ENCODE results near the gene LAMC3. TPM values are rescaled to one million over a fixed set of nuclear protein-coding genes. Genes with fewer than 3 reads are reported as not detected.
A peak's percentile ranks its signal among the peaks of the same experiment; 100 is the strongest.

Gene LAMC3
- polyA plus RNA-seq, 1 donor from 2014 or later = not detected

GRCh38 chr9:131067625-131068024, 58.7 kb downstream of the LAMC3 start:
- no peaks in the 10 kb centered on the region for H3K4me1 Mint-ChIP-seq
- no peak overlapping the region for H3K27ac Mint-ChIP-seq
- no peaks in the 10 kb centered on the region for H3K36me3 Mint-ChIP-seq
- H3K27me3 Mint-ChIP-seq = peaks cover 1% of the 10 kb centered on the region
- no peak overlapping the region for H3K4me3 Mint-ChIP-seq
- peaks cover 0 to 3% (median 2%) of the 10 kb centered on the region in 3 donors for H3K9me3 Mint-ChIP-seq

GRCh38 chr9:131068076-131068816, 59.3 kb downstream of the LAMC3 start:
- H3K27ac Mint-ChIP-seq = no peak overlapping the region
- no peaks in the 10 kb centered on the region for H3K4me1 Mint-ChIP-seq
- H3K4me3 Mint-ChIP-seq = no peak overlapping the region
- H3K36me3 Mint-ChIP-seq = no peaks in the 10 kb centered on the region
- peaks cover 0 to 3% (median 2%) of the 10 kb centered on the region in 3 donors for H3K9me3 Mint-ChIP-seq
- H3K27me3 Mint-ChIP-seq = no peaks in the 10 kb centered on the region

- no peak overlapping the region for H3K27ac Mint-ChIP-seq
- H3K9me3 Mint-ChIP-seq = peaks cover 0 to 3% (median 2%) of the 10 kb centered on the region in 3 donors
- H3K4me1 Mint-ChIP-seq = no peaks in the 10 kb centered on the region
- no peaks in the 10 kb centered on the region for H3K36me3 Mint-ChIP-seq
- no peaks in the 10 kb centered on the region for H3K27me3 Mint-ChIP-seq
- H3K4me3 Mint-ChIP-seq = no peak overlapping the region
These were observed 60.7 kb downstream of the LAMC3 start for GRCh38 chr9:131069699-131070098.

GRCh38 chr9:131072107-131072870, 63.3 kb downstream of the LAMC3 start:
- Mint-ChIP-seq H3K4me3 (no peak overlapping the region), H3K4me1 (no peaks in the 10 kb centered on the region), H3K27ac (no peak overlapping the region), H3K9me3 (no peaks in the 10 kb centered on the region), H3K27me3 (no peaks in the 10 kb centered on the region), H3K36me3 (no peaks in the 10 kb centered on the region)

GRCh38 chr9:131072871-131073237, 63.9 kb downstream of the LAMC3 start:
- Mint-ChIP-seq H3K4me3 (no peak overlapping the region), H3K36me3 (no peaks in the 10 kb centered on the region), H3K4me1 (no peaks in the 10 kb centered on the region), H3K9me3 (no peaks in the 10 kb centered on the region), H3K27me3 (no peaks in the 10 kb centered on the region), H3K27ac (no peak overlapping the region)

GRCh38 chr9:131076347-131077195, 67.6 kb downstream of the LAMC3 start:
- Mint-ChIP-seq H3K27me3 (peaks cover 1% of the 10 kb centered on the region), H3K4me3 (no peak overlapping the region), H3K9me3 (no peaks in the 10 kb centered on the region)

GRCh38 chr9:131078427-131079366, 69.7 kb downstream of the LAMC3 start:
- Mint-ChIP-seq H3K36me3 (no peaks in the 10 kb centered on the region), H3K27me3 (peaks cover 3% of the 10 kb centered on the region), H3K27ac (peak overlapping the region in 1 of 3 donors; percentile 69), H3K4me1 (no peaks in the 10 kb centered on the region), H3K9me3 (no peaks in the 10 kb centered on the region), H3K4me3 (no peak overlapping the region)

More at GRCh38 chr9:131076347-131077195, 67.6 kb downstream of the LAMC3 start:
- H3K4me1 Mint-ChIP-seq = no peaks in the 10 kb centered on the region
- no peaks in the 10 kb centered on the region for H3K36me3 Mint-ChIP-seq
- H3K27ac Mint-ChIP-seq = no peak overlapping the region

GRCh38 chr9:131080589-131080988, 71.6 kb downstream of the LAMC3 start:
- Mint-ChIP-seq H3K36me3 (no peaks in the 10 kb centered on the region), H3K27me3 (peaks cover 3% of the 10 kb centered on the region), H3K27ac (no peak overlapping the region), H3K9me3 (no peaks in the 10 kb centered on the region), H3K4me1 (peaks cover 0 to 3% (median 1%) of the 10 kb centered on the region in 3 donors), H3K4me3 (no peak overlapping the region)

GRCh38 chr9:131081868-131082267, 72.9 kb downstream of the LAMC3 start:
- Mint-ChIP-seq H3K4me1 (peaks cover 0 to 3% (median 1%) of the 10 kb centered on the region in 3 donors), H3K27ac (no peak overlapping the region), H3K4me3 (no peak overlapping the region)

GRCh38 chr9:131082774-131083512, 74.0 kb downstream of the LAMC3 start:
- Mint-ChIP-seq H3K27me3 (peaks cover 3% of the 10 kb centered on the region), H3K36me3 (no peaks in the 10 kb centered on the region), H3K4me1 (peaks cover 0 to 3% (median 1%) of the 10 kb centered on the region in 3 donors), H3K27ac (no peak overlapping the region), H3K9me3 (no peaks in the 10 kb centered on the region), H3K4me3 (no peak overlapping the region)

More at GRCh38 chr9:131081868-131082267, 72.9 kb downstream of the LAMC3 start:
- peaks cover 3% of the 10 kb centered on the region for H3K27me3 Mint-ChIP-seq
- H3K36me3 Mint-ChIP-seq = no peaks in the 10 kb centered on the region
- H3K9me3 Mint-ChIP-seq = no peaks in the 10 kb centered on the region

GRCh38 chr9:131084661-131085369, 75.8 kb downstream of the LAMC3 start:
- Mint-ChIP-seq H3K27me3 (peaks cover 2% of the 10 kb centered on the region), H3K4me1 (peaks cover 0 to 3% (median 1%) of the 10 kb centered on the region in 3 donors), H3K9me3 (no peaks in the 10 kb centered on the region), H3K27ac (peak overlapping the region in 1 of 3 donors; percentile 80), H3K4me3 (no peak overlapping the region), H3K36me3 (no peaks in the 10 kb centered on the region)

- peak overlapping the region in 1 of 3 donors; percentile 80 for H3K27ac Mint-ChIP-seq
- H3K4me1 Mint-ChIP-seq = peaks cover 0 to 3% (median 1%) of the 10 kb centered on the region in 3 donors
- no peaks in the 10 kb centered on the region for H3K9me3 Mint-ChIP-seq
- H3K27me3 Mint-ChIP-seq = peaks cover 2% of the 10 kb centered on the region
- no peaks in the 10 kb centered on the region for H3K36me3 Mint-ChIP-seq
- no peak overlapping the region for H3K4me3 Mint-ChIP-seq
These were observed 76.6 kb downstream of the LAMC3 start for GRCh38 chr9:131085370-131086122.
